Liver (tissue), 3 donors: ENCODE measurements around the gene NBPF4.

Experiments used
- NR2F2 ChIP-seq: IDR thresholded peaks from 2 replicates; pipeline ENCODE4 v1.6.1; 2016; ENCODE audit warnings: antibody characterized with exemption
- TAF1 ChIP-seq: conservative IDR thresholded peaks from 2 replicates; pipeline ENCODE4 v1.6.1; 2016; ENCODE audit warnings: antibody characterized with exemption, mild to moderate bottlenecking
- TF ChIP-seq, protein P1 (sequence below): IDR thresholded peaks from 2 replicates; pipeline ENCODE4 v1.6.1; 2016; ENCODE audit warnings: antibody characterized with exemption, mild to moderate bottlenecking
- TF ChIP-seq, protein P2 (sequence below): fragments of 150-350 bp; IDR thresholded peaks from 2 replicates; pipeline ENCODE4 v1.5.1; 2017; ENCODE audit warnings: improper control_type of control experiment, low read depth, low read length; ENCODE audit not compliant: missing input control
- donor health status: healthy.
- donor health status: healthy.

DNA sequence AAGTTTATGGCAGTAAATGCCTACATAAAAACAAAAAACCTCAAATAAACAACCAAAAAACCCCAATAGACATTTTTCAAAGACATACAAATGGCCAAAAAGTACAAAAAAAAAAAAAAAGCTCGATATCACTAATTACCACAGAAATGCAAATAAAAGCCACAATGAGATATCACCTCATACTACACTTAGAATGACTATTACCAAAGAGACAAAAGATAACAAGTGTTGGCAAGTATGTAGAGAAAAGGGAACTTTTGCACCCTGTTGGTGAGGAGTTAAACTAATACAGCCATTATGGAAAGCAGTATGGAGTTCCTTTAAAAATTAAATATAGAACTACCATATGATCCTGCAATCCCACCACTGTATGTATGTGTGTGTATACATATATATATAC lies 64.9 kb downstream of the NBPF4 start:
- TF ChIP-seq NR2F2 (no peak), TAF1 (no peak)
- TF ChIP-seq, protein P1, sequence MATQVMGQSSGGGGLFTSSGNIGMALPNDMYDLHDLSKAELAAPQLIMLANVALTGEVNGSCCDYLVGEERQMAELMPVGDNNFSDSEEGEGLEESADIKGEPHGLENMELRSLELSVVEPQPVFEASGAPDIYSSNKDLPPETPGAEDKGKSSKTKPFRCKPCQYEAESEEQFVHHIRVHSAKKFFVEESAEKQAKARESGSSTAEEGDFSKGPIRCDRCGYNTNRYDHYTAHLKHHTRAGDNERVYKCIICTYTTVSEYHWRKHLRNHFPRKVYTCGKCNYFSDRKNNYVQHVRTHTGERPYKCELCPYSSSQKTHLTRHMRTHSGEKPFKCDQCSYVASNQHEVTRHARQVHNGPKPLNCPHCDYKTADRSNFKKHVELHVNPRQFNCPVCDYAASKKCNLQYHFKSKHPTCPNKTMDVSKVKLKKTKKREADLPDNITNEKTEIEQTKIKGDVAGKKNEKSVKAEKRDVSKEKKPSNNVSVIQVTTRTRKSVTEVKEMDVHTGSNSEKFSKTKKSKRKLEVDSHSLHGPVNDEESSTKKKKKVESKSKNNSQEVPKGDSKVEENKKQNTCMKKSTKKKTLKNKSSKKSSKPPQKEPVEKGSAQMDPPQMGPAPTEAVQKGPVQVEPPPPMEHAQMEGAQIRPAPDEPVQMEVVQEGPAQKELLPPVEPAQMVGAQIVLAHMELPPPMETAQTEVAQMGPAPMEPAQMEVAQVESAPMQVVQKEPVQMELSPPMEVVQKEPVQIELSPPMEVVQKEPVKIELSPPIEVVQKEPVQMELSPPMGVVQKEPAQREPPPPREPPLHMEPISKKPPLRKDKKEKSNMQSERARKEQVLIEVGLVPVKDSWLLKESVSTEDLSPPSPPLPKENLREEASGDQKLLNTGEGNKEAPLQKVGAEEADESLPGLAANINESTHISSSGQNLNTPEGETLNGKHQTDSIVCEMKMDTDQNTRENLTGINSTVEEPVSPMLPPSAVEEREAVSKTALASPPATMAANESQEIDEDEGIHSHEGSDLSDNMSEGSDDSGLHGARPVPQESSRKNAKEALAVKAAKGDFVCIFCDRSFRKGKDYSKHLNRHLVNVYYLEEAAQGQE: no peak
- TF ChIP-seq, protein P2, sequence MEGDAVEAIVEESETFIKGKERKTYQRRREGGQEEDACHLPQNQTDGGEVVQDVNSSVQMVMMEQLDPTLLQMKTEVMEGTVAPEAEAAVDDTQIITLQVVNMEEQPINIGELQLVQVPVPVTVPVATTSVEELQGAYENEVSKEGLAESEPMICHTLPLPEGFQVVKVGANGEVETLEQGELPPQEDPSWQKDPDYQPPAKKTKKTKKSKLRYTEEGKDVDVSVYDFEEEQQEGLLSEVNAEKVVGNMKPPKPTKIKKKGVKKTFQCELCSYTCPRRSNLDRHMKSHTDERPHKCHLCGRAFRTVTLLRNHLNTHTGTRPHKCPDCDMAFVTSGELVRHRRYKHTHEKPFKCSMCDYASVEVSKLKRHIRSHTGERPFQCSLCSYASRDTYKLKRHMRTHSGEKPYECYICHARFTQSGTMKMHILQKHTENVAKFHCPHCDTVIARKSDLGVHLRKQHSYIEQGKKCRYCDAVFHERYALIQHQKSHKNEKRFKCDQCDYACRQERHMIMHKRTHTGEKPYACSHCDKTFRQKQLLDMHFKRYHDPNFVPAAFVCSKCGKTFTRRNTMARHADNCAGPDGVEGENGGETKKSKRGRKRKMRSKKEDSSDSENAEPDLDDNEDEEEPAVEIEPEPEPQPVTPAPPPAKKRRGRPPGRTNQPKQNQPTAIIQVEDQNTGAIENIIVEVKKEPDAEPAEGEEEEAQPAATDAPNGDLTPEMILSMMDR: no peak
